ENCODE measurements around the gene ATAD1. TPM values are rescaled to one million over a fixed set of nuclear protein-coding genes. Genes with fewer than 3 reads are reported as not detected.

ATAD1 gene
- total and polyA plus RNA-seq, 2 of the 8 experiments (the other 6 are each of a cell fraction or from before 2014, with no cell fraction given), result 8.9 to 35.3 TPM

DNA sequence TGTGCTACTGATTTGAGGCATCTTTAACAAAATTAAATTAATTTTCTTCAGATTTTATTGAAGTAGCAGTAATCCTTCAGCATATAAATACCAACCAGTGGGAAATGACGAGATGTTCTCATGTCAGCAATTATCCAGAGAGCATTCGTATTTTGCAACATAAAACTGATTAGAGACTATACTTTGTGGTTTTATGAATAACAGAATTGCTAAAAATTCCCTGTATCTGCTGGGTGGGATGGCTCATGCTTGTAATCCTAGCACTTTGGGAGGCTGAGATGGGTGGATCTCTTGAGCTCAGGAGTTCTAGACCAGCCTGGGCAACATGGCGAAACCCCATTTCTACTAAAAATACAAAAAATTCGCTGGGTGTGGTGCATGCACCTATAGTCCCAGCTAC, 56.9 kb downstream of the ATAD1 start (continued):
- TF ChIP-seq BCL11A (IDR thresholded peaks at IDR 0.05; ENCODE audit: low read depth in 2 of 2, low read length in 2 of 2) (no peak), KDM4A (IDR thresholded peaks at IDR 0.05; ENCODE audit: low read depth, low read length, severe bottlenecking) (no peak), CREB1 (IDR thresholded peaks at IDR 0.05) (no peak), ASH2L (IDR thresholded peaks at IDR 0.05; ENCODE audit: low read length) (no peak), RFX5 (IDR thresholded peaks at IDR 0.05; ENCODE audit: borderline replicate concordance, low read depth, low read length) (no peak)

Data from H1 (cell line).